Measurements from ENCODE around the gene BSDC1. TPM values are rescaled to one million over a fixed set of nuclear protein-coding genes. Genes with fewer than 3 reads are reported as not detected.

The BSDC1 gene
- total and polyA plus RNA-seq, 10 of the 15 experiments (the other 5 are each of a cell fraction or from before 2014, with no cell fraction given): 3.0 to 39.7 (median 22.8) TPM

GRCh38 chr1:32404946-32405345 is 10.7 kb upstream of the BSDC1 start:
- BruUV-seq (replicated peaks): no TSS peak
- ChIA-PET CTCF (interaction anchor here (1.2 to 7.4 kb wide), 3 partner anchors 8 to 189 kb away, joined by 3 to 87 read pairs (median 5); partner anchors contain the start of gene MARCKSL1), POLR2A (interaction anchor here (0.6 kb wide), 1 partner anchor 70 kb away, joined by 6 read pairs; no protein-coding TSS in a partner anchor)

More at GRCh38 chr1:32404946-32405345, 10.7 kb upstream of the BSDC1 start:
- in situ Hi-C loops (cut with MboI): no loop called here
- no peak for DNase-seq (ENCODE audit: low read depth, low spot score)
- Histone ChIP-seq H3K4me3 (no peak overlapping the region), H2AFZ (ENCODE audit: control insufficient read depth, low read depth, low read length) (no peak overlapping the region), H3K4me2 (ENCODE audit: control insufficient read depth, insufficient read depth) (no peak overlapping the region), H4K20me1 (ENCODE audit: control insufficient read depth, insufficient read depth) (no peaks in the 10 kb centered on the region), H3K9me3 (replicated peaks; ENCODE audit: control insufficient read depth, insufficient read depth, low read length) (no peaks in the 10 kb centered on the region), H3K4me1 (ENCODE audit: control insufficient read depth, insufficient read depth, low read length) (no peaks in the 10 kb centered on the region), H3K9ac (ENCODE audit: control insufficient read depth, insufficient read depth, low read length) (no peak overlapping the region), H3K27ac (ENCODE audit: control insufficient read depth, insufficient read depth) (no peak overlapping the region), H3K36me3 (ENCODE audit: control insufficient read depth in 2 of 2, insufficient read depth in 2 of 2, low read length in 1 of 2) (no peaks in the 10 kb centered on the region), H3K27me3 (replicated peaks in 1 of 2; ENCODE audit: control insufficient read depth in 2 of 2, insufficient read depth in 2 of 2, low read length in 1 of 2) (no peaks in the 10 kb centered on the region), H3K79me2 (ENCODE audit: control insufficient read depth, insufficient read depth, low read length) (no peaks in the 10 kb centered on the region)
- FAIRE-seq: no peak
- ChIA-PET SMC1A (ENCODE audit: uncharacterized antibody, unreplicated experiment) (no interaction called here), RAD21 (ENCODE audit: unreplicated experiment) (interaction anchor here (1.0 to 1.5 kb wide), 2 partner anchors 69 to 189 kb away, joined by 3 to 4 read pairs; partner anchors contain the start of gene MARCKSL1)
- intact Hi-C loops (cut with micrococcal nuclease; ENCODE audit: unreplicated experiment): loop anchor here (5.0 kb wide), 2 partner anchors 92 to 367 kb away; no protein-coding TSS in a partner anchor
- 31% methylated on average over 2 of the region's 2 CpGs for WGBS (ENCODE audit: insufficient coverage, insufficient replicate concordance, low lambda C conversion rate, missing lambda C conversion rate)
- TF ChIP-seq DPF2 (IDR thresholded peaks at IDR 0.05) (no peak), PRDM15 (CRISPR knock-in tag; IDR thresholded peaks at IDR 0.05) (no peak), SIX5 (IDR thresholded peaks at IDR 0.05; ENCODE audit: low read depth, low read length, severe bottlenecking) (no peak), MYC (IDR thresholded peaks at IDR 0.05; ENCODE audit: insufficient read depth, insufficient read length, insufficient replicate concordance, low read length, severe bottlenecking) (no peak), PAX5 (IDR thresholded peaks at IDR 0.05; ENCODE audit: borderline replicate concordance, low read depth, low read length) (no peak), TBL1XR1 (IDR thresholded peaks at IDR 0.05; ENCODE audit: low read depth, low read length) (no peak), MLLT1 (IDR thresholded peaks at IDR 0.05) (no peak), ZBED1 (IDR thresholded peaks at IDR 0.05; ENCODE audit: borderline replicate concordance) (no peak), KLF5 (IDR thresholded peaks at IDR 0.05; ENCODE audit: partially characterized antibody) (no peak), HSF1 (IDR thresholded peaks at IDR 0.05; ENCODE audit: low read depth, low read length) (no peak), POLR2AphosphoS2 (IDR thresholded peaks at IDR 0.05; ENCODE audit: low read depth, low read length) (no peak)
- no peak for ATAC-seq

All from GM12878 (cell line).